Endodermal cell (in vitro differentiated cells): Measurements from ENCODE around the gene SND1. TPM values are rescaled to one million over a fixed set of nuclear protein-coding genes. Genes with fewer than 3 reads are reported as not detected.

ENCODE experiments used
- DNase-seq: peaks from one replicate; pipeline ENCODE4 v3.0.0-alpha.2; 2017
- H3K27ac ChIP-seq: 2 replicates; pipeline ENCODE4 v1.5.1; 2013; ENCODE audit warnings: mild to moderate bottlenecking, low read depth, low read length, moderate library complexity
- H3K27me3 ChIP-seq: 2 replicates; pipeline ENCODE4 v1.6.1; 2013; ENCODE audit warnings: mild to moderate bottlenecking, low read length, moderate library complexity; ENCODE audit not compliant: insufficient read depth, control insufficient read depth, poor library complexity, severe bottlenecking
- H3K36me3 ChIP-seq: 2 replicates; pipeline ENCODE4 v1.7.0; 2013; ENCODE audit warnings: mild to moderate bottlenecking, low read length, moderate library complexity; ENCODE audit not compliant: control insufficient read depth, insufficient read depth
- H3K4me1 ChIP-seq: one replicate; pipeline ENCODE4 v1.7.0; 2013; ENCODE audit warnings: low read length; ENCODE audit not compliant: control insufficient read depth, insufficient read depth
- H3K4me3 ChIP-seq: 2 replicates; pipeline ENCODE4 v1.5.1; 2013; ENCODE audit warnings: mild to moderate bottlenecking, low read length, moderate library complexity
- H3K9ac ChIP-seq: 2 replicates; pipeline ENCODE4 v1.6.1; 2013; ENCODE audit warnings: mild to moderate bottlenecking, low read length, moderate library complexity; ENCODE audit not compliant: poor library complexity, severe bottlenecking; ENCODE audit errors: extremely low read depth
- H3K9me3 ChIP-seq: 2 replicates; pipeline ENCODE4 v1.6.1; 2013; ENCODE audit warnings: mild to moderate bottlenecking, low read length, moderate library complexity; ENCODE audit not compliant: control insufficient read depth
- H3K27ac Mint-ChIP-seq: 2 replicates; pipeline ENCODE4 v1.8.0; 2020; ENCODE audit warnings: mixed read lengths
- H3K27me3 Mint-ChIP-seq: 2 replicates; pipeline ENCODE4 v1.8.0; 2021; ENCODE audit warnings: mild to moderate bottlenecking, mixed read lengths; ENCODE audit not compliant: insufficient read depth
- H3K36me3 Mint-ChIP-seq: 2 replicates; pipeline ENCODE4 v1.8.0; 2020; ENCODE audit warnings: low read depth, mixed read lengths
- H3K4me1 Mint-ChIP-seq: 2 replicates; pipeline ENCODE4 v1.8.0; 2020; ENCODE audit warnings: mixed read lengths
- H3K4me3 Mint-ChIP-seq: 2 replicates; pipeline ENCODE4 v1.8.0; 2020; ENCODE audit warnings: mild to moderate bottlenecking, moderate library complexity, mixed read lengths
- H3K9me3 Mint-ChIP-seq: 2 replicates; pipeline ENCODE4 v1.8.0; 2020; ENCODE audit warnings: mild to moderate bottlenecking, mixed read lengths
- CTCF ChIP-seq: fragments of 200-600 bp; sonication (generic); conservative IDR thresholded peaks from 2 replicates; pipeline ENCODE4 v1.5.0; 2021; ENCODE audit warnings: antibody characterized with exemption, mild to moderate bottlenecking
- WGBS, 2 experiments: methylation state at CpG; one replicate each; pipeline versions ENCODE4 v1.1.5 to v1.1.7; 2013; ENCODE audit warnings: missing lambda C conversion rate in 2 of 2, mixed read lengths in 1 of 2; ENCODE audit not compliant: insufficient coverage in 1 of 2, insufficient read length in 1 of 2; 5-methylcytosine and 5-hydroxymethylcytosine counted together
- total RNA-seq, 2 donors: library from RNA; stranded (reverse); fragmentation: NEBNext Ultra II Directional in 1 of 2; extraction: Animal tissue kit (Norgen Biotek cat#: 25700) in 1 of 2; gene quantifications; 2 replicates in 1 of 2; 3 replicates in 1 of 2; pipeline ENCODE4 v1.2.1, GENCODE V29; 2021

SND1 gene
- total RNA-seq, 2 donors from 2014 or later = 240 to 267 TPM

DNA sequence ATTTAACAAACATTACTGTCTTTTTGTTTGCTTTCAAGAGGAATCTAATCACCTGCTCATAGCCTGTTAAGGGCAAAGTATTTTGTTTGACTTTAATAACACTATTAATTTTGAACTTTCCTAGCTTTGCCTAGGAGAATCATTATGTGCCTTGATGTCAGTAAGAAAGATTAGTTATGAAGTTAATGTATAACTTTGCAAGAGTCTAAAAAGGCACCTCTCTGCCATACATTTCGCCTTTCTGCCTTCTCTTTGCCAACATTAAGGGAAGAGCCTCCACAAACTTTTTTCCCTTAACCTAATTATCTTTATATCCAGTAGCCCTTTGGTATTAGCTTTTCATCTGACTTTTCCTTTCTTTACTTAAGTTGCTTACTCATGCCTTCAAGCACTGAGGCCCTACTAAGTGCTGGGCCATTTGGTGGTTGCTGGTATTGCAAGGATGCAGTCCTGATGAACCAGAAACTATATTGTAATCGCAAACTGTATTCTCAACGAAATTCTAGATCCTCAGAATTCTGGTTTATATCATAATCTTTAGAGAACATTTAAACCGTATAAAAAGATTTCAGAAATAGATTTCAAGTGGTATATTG, 108.5 kb downstream of the SND1 start:
- Mint-ChIP-seq H3K4me3 (no peak overlapping the region), H3K27ac (no peak overlapping the region), H3K27me3 (no peaks in the 10 kb centered on the region), H3K4me1 (peaks cover 40% of the 10 kb centered on the region), H3K36me3 (no peaks in the 10 kb centered on the region), H3K9me3 (no peaks in the 10 kb centered on the region)
- H3K9ac ChIP-seq = no peak overlapping the region
- H3K9me3 ChIP-seq = no peaks in the 10 kb centered on the region
- no peak for DNase-seq
- peaks cover 4% of the 10 kb centered on the region for H3K4me1 ChIP-seq
- 90 to 99% methylated on average over 2 to 4 of the region's 4 CpGs for WGBS, 2 experiments
- no peak for TF ChIP-seq CTCF
- H3K27me3 ChIP-seq = no peaks in the 10 kb centered on the region
- no peak overlapping the region for H3K4me3 ChIP-seq
- H3K36me3 ChIP-seq = peaks cover 9% of the 10 kb centered on the region
- no peak overlapping the region for H3K27ac ChIP-seq

DNA sequence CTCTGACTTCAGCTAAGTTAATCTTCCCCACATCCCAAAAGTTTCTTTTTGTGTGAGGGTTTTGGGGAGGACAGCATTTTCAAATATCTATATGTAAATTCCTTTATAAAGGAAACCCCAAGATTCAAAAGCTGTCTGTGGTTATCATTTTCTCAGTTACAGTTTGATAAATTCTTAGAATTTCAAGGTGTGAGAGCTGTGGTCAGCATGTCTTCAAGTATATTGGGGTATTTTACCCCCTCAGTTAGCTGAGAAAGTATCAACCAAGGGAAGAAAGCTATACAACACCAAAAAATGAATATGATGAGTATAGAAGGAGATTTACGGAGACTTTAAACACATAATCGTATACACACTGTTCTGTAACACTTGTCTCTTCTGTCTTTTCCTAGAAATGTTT, 109.2 kb downstream of the SND1 start:
- H3K27ac Mint-ChIP-seq = no peak overlapping the region
- Histone ChIP-seq H3K4me3 (no peak overlapping the region), H3K9me3 (no peaks in the 10 kb centered on the region), H3K36me3 (peaks cover 14% of the 10 kb centered on the region), H3K9ac (no peak overlapping the region), H3K27ac (no peak overlapping the region), H3K4me1 (peaks cover 4% of the 10 kb centered on the region), H3K27me3 (no peaks in the 10 kb centered on the region)
- peaks cover 4% of the 10 kb centered on the region for H3K36me3 Mint-ChIP-seq
- no peak for DNase-seq
- peaks cover 35% of the 10 kb centered on the region for H3K4me1 Mint-ChIP-seq
- no peak for TF ChIP-seq CTCF
- WGBS, 2 experiments = 100% methylated on average over 2 of the region's 2 CpGs; no CpG with 5 or more reads in 1 of the 2 experiments
- no peak overlapping the region for H3K4me3 Mint-ChIP-seq
- no peaks in the 10 kb centered on the region for H3K27me3 Mint-ChIP-seq
- no peaks in the 10 kb centered on the region for H3K9me3 Mint-ChIP-seq

DNA sequence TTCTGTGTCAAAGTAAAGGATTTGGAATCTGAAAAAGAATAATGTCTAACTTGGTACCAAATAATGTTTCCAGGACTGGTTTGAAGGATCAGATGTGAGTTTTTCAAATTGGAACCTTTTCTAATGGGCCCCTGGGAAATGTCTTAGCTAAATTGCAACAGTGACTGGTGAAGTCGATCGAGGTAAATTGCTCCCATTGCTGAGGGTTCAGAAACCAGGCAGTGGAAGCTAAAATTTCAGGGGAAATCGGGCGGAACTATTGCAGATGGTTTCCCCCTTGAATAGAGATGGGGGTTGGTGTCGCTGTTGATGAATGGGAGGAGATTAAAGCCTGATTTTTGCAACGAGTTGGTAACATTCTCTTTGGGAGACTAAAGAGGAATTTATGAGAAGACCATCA, 112.7 kb downstream of the SND1 start:
- H3K27me3 Mint-ChIP-seq = no peaks in the 10 kb centered on the region
- H3K27me3 ChIP-seq = no peaks in the 10 kb centered on the region
- peaks cover 9% of the 10 kb centered on the region for H3K36me3 Mint-ChIP-seq
- no peak overlapping the region for H3K4me3 ChIP-seq
- no peaks in the 10 kb centered on the region for H3K9me3 Mint-ChIP-seq
- peaks cover 47% of the 10 kb centered on the region for H3K4me1 Mint-ChIP-seq
- H3K9me3 ChIP-seq = no peaks in the 10 kb centered on the region
- H3K9ac ChIP-seq = no peak overlapping the region
- peaks cover 11% of the 10 kb centered on the region for H3K4me1 ChIP-seq
- WGBS, 2 experiments = 94 to 97% methylated on average over 5 to 6 of the region's 6 CpGs
- H3K36me3 ChIP-seq = peaks cover 10% of the 10 kb centered on the region
- no peak overlapping the region for H3K27ac ChIP-seq
- TF ChIP-seq CTCF = no peak
- H3K4me3 Mint-ChIP-seq = no peak overlapping the region
- no peak overlapping the region for H3K27ac Mint-ChIP-seq
- no peak for DNase-seq
